Activated CD4-positive, alpha-beta T cell treated with anti-CD3 and anti-CD28 coated beads, Interleukin-2, Interleukin-6, amounts not matched to agents 100 ng/mL and 50 ng/mL, durations not matched to agents 16 hours and 8 hours (primary cell): Measurements from ENCODE around the gene ZNF525.
A peak's percentile ranks its signal among the peaks of the same experiment; 100 is the strongest.
"Not testable (repeated sequence)": the region's sequence is repeated elsewhere in the genome, so short reads cannot be mapped to it uniquely, and the experiment has no call there.

Experiments used
- DNase-seq: peaks from one replicate; pipeline ENCODE4 v3.0.0-alpha.2; 2020

Gene ZNF525

DNA sequence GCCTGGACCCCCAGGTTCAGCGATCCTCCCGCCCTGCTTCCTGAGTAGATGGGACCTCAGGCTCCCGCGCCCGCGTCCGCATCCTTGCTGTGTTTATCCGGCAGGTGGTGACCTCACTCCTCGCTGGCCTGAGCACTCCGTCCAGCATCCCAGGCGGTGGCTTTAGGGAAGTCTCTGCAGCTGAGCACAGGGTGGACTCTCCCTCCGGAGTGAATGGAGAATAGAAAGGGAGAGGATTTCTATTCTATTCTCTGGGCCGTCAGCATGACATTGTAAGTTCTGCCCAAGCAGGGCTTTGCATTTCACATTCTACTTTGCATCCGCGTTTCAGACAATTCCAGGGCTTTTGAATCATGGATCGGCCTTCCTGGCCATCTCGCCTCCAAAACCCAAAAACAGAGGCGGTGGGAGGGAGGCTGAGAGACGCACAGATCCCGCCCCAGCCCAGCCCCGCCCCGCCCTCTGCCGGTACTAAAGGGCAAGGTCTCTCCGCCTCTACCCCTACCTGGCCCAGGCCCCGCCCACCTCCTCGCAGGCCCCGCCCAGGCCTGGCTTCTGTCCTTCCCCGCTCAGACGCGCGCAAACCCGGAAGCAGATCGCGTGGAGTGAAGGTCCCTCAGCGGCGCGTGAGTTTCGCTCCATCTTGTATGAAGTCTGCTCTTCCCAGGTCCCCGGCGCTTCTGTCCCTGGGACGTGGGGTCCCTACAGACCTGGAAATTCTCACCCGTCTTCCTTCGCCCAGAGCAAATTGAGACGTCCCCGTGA, at the start of gene ZNF525:
ZNF525 (plus strand) TSS at position 572 of the 765 bp plus-strand sequence. CDS start 6,577 bp downstream, outside the sequence.
- peak; percentile 88 for DNase-seq

DNA sequence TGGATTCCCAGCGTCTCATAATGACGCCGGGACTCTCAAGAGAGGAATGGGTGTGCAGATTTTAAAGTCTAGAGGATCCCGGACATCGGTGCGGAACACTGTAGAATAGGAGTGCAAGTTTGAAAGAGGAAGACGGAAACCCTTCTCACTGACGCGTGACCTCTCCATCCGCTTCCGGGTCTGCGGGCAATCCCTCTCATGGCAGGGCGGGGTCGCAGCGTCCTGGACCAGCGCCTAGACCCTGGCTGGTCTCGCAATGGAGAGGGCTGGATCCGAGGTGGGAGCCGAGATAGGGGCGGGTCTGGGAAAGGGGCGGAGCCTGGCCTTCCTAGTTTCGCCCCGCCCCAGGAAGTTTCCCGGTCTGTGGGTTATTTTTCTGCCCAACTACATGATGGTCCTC, 36.5 kb upstream of the ZNF525 start:
- no peak for DNase-seq

DNA sequence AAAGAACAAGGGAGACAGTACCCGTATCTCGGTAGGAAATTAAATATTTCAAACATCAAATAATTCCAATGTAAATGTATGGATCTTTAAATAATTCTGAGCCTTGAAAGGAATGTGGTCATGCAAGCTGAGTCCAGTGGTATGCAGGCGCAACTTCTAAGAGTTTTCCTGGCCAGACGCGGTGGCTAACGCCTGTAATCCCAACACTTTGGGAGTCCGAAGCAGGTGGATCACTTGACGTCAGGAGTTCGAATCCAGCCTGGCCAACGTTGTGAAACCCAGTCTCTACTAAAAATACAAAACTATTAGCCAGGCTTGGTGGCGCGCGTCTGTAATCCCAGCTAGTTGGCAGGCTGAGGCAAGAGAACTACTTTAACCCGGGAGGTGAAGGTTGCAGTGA, 33.0 kb upstream of the ZNF525 start:
- no peak for DNase-seq

DNA sequence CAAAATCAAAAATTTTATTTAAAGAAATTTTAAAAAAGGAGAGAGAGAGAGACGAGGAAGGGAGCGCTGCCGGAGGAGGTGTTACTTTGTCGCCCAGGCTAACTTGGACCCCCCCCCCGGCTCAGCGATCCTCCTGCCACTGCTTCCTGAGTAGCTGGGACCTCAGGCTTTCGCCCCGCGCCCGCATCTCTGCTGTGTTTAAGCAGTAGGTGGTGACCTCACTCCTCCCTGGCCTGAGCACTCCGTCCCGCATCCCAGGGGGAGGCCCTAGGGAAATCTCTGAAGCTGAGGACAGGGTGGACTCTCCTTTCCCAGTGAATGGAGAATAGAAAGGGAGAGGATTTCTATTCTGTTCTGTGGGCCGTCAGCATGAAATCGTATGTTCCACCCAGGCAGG, 32.4 kb upstream of the ZNF525 start:
- DNase-seq: peak; percentile 2

DNA sequence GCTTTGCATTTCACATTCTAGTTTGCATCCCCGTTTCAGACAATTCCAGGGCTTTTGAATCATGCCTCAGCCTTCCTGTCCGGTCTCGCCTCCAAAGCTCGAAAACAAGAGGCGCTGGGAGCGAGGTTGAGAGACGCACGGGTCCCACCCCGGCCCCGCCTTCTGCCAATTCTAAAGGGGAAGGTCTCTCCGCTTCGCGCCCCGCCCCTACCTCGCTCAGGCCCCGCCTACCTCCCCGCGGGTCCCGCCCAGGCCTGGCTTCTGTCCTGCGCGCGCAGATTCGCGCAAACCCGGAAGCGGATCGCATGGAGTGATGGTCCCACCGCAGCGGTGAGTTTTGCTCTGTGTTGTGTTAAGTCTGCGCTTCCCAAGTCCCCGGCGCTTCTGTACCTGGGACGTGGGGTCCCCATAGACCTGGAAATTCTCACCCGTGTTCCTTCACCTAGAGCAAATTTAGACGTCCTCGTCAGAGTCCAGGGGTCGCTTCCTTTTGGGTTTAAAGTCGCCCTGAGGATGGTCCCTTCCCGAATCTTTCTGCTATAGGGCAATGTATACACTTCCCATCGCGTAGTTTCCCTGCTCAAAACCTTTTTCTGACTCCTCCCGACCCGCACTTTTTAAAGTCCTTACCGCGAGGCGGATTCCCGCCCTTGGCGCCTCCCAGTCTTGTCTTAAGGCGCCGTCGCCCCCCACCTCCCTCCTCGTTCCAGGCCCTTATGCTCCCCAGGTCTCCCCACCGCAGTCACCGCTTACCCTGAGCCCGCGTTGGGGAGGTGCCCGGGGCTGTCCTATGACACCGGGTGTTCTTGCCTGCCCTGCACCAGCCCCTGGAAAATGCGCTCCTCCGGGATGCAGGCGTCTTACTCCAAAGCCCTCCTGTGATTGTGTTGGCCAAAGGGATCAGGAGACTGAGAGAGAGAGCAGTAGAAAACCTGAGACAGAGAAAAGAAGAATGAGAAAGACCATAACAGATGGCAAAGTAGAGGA, 31.7 kb upstream of the ZNF525 start, which contains the start of gene ZNF845:
ZNF845 (plus strand) TSS at position 287 of the 987 bp plus-strand sequence. CDS start 7,559 bp downstream, outside the sequence.
- peak; percentile 94 for DNase-seq

DNA sequence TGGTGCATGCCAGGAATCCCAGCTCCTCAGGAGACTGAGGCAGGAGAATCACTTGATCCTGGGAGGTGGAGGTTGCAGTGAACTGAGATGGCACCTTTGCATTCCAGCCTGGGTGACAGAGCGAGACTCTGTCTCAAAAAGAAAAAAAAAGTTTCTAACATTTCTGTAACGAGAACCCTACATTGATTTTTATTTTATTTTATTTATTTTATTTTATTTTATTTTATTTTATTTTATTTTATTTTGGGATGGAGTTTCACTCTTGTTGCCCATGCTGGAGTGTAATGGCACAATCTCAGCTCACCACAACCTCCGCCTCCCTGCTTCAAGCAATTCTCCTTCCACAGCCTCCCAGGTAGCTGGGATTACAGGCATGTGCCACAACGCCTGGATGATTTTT, 21.1 kb upstream of the ZNF525 start:
- not testable (repeated sequence) for DNase-seq

DNA sequence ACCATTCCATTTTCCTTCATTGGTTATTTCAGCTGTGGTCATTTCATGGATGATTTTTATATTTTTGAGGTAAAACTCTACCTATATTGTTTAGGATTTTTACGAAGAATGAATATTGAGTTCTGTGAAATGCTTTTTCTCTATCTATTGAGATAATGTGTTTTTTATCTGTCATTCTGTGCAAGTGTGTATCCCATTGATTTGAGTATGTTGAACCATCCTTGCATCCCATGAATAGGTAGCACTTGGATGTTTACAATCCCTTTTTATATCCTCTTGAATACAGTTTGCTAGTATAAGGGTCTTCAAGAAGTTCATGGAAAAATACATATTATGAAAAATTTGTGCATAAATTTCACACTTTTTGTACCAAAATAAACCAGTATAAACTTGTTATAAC, 9.8 kb upstream of the ZNF525 start:
- DNase-seq: no peak

DNA sequence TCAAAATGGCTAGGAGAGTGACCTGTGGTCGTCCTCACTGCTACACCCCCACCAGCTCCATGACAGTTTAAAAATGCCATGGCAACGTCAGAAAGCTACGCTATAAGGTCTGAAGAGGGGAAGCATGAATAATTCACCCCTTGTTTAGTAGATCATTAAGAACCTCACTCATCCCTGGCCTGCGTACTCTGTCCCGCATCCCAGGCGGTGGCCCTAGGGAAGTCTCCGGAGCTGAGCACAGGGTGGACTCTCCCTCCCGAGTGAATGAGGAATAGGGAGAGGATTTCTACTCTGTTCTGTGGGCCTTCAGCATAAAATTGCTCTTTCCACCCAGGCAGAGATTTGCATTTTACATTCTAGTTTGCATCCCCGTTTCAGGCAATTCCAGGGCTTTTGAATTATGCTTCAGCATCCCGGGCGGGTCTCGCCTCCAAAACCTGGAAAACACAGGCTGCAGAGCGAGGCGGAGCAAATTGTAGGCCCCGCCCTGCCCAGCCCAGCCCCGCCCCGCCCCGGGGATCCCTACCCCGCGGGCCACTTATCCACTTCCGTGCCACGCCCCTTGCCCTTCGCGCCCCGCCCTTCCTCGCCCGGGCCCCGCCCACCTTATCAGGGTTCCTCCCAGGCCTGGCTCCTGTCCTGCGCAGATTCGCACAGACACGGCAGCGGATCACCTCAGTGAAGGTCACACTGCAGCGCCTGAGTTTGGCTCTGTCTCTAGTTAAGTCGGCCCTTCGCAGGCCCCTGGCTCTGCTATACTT, 7.5 kb upstream of the ZNF525 start:
- no peak for DNase-seq

DNA sequence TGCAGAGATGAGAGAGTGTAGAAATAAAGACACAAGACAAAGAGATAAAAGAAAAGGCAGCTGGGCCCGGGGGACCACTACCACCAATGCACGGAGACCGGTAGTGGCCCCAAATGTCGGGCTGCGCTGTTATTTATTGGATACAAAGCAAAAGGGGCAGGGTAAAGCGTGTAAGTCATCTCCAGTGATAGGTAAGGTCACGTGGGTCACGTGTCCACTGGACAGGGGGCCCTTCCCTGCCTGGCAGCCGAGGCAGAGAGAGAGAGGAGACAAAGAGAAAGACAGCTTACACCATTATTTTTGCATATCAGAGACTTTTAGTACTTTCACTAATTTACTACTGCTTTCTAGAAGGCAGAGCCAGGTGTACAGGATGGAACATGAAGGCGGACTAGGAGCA, 5.4 kb upstream of the ZNF525 start:
- not testable (repeated sequence) for DNase-seq

DNA sequence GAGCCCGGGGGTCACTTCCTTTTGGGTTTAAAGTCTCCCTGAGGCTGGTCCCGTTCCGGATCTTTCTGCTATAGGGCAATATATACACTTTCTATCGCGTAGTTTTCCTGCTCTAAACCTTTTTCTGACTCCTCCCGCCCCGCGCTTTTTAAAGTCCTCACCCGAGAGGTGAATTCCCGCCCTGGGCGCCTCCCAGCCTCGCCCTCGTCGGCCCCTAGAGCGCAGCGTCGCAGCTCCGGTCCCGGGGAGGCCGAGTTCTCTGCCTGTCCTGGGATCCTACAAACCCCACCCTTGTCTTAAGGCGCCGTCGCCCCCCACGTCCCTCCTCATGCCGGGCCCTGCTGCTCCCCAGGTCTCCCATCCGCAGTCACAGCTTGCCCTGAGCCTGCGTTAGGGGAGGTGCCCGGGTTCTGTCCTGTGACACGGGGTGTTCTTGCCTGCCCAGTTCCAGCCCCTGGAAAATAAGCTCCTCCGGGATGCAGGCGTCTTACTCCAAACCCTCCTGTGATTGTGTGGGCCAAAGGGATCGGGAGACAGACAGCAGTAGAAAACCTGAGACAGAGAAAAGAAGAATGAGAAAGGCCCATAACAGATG, 491 bp downstream of the ZNF525 start:
- DNase-seq: peak; percentile 17

DNA sequence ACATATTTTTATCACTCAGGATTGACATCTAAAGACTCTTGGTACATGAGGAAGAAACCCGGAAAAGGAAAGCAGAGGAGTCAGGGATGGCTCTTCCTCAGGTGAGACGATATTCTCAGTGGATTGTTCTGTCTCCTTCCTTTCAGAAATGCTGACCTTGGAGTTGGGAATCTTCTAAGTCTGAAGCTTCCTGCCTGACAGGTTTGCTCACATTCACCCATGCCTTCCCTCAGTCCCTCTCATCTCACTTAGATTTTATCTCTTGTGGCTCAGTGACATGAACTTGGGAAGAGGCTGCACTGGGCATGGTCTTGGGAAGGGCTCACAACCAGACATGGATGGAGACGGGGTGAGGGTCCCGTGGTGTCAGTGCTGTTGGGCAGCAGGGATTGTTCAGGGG, 6.7 kb downstream of the ZNF525 start:
- no peak for DNase-seq

DNA sequence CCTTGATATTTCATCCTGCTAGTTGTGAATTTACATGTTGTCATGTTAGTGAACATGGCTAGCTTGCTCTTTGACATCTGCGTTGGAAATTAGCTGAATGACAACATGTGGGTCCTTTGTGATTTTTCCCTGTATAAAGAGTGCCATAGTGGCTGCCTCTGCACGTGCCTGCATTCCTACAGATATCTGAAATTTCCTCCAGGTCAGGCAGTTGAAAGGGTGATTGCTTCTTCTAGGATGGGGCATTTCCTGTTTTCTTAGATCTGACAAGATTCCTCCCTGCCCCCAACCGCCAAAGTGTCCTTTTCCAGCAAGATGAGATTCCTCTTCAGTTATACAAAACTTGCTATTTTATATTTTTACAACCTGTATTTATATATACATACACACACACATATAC, 8.8 kb downstream of the ZNF525 start:
- no peak for DNase-seq

DNA sequence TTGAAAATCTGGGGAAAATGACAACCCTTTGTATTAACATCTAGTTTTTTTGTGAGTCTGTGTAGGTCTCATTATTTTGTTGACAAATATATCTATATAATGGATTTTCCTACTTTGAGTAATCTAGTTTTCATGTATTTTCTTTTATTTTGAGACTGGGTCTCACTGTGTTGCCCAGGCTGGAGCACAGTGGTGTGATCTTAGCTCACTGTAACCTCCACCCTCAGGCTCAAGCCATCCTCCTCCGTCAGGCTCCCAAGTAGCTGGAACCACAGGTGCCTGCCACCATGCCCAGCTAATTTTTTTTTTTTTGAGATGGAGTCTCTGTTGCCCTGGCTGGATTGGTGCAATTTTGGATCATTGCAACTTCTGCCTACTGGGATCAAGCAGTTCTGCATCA, 9.2 kb downstream of the ZNF525 start:
- no peak for DNase-seq

DNA sequence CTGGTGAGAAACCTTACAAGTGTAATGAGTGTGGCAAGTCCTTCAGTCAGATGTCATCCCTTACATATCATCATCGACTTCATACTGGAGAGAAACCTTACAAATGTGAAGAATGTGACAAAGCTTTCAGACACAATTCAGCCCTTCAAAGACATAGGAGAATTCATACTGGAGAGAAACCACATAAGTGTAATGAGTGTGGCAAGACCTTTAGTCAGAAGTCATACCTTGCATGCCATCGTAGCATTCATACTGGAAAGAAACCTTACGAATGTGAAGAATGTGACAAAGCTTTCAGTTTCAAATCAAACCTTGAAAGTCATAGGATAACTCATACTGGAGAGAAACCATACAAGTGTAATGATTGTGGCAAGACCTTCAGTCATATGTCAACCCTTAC, 15.9 kb downstream of the ZNF525 start:
- no peak for DNase-seq

DNA sequence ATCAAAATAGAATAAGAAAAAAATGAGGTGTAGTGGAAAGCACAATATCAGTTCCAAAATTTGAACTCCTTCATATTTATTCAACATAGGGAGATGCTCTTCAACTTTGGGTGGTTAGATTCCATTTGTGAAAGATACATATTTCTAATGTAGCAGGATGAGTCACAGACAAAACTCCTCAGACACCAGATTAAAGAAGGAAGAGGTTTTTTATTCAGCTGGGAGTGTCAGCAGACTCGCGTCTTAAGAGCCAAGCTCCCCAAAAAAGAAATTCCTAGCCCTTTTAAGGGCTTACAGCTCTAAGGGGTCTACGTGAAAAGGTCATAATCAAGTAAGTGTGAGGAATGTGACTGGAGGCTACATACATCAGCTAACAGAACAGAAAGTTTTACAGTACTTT, 22.7 kb downstream of the ZNF525 start:
- DNase-seq: no peak

DNA sequence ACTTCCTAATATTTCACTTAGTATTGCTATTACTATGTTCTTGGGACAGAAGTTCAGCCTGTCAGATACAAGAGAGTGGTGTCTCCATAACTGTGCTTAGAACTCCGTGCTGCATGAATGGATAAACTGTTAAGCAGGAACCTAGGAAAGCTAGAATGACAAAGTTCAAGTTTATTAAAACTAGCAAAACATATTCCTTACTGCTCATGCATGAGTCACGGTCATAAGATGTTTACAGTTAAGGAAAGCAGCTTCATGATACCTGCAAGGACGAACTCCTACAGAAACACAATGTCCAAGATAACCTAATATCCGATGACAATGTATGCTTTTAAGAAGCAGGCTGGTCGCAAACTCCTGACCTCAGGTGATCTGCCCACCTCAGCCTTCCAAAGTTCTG, 23.4 kb downstream of the ZNF525 start:
- no peak for DNase-seq

DNA sequence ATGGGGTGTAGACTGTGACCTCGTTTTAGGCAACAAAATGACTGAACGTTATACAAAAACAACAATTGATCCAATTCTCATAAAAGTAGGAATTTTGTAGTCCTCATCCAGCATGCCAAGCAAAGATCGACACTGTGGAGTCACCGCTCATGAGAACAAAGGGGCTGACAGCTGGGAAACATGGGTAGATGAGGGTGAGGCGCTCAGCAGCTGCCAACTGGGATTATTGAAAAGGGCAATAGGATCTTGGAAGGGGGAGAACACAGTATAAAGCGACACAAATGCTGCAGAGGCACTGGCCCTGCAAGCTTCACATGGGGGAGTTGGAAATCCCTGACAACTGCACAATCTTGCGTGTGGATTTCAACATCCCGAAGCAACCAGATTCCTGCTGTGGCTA, 24.1 kb downstream of the ZNF525 start:
- DNase-seq: no peak

DNA sequence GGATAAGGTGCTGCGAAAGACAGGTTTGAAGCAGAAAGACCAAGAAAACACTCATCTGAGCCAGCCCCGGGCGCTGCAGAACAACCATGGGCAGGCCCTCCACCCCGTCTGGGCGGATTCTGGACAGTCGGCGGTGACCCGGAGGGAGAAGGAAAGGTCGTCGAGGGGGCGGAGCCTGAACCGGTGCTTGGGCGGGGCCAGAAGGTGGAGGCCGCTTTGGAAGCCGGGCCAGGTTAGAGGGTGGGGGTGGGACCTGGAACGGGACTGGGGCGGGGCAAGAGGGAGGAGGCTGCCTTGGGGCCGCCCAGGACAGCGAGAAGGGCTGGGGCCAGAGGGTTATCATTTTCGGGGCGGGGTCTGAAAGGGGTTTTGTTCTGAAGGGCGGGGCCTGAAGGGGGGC, 24.5 kb downstream of the ZNF525 start:
- no peak for DNase-seq

DNA sequence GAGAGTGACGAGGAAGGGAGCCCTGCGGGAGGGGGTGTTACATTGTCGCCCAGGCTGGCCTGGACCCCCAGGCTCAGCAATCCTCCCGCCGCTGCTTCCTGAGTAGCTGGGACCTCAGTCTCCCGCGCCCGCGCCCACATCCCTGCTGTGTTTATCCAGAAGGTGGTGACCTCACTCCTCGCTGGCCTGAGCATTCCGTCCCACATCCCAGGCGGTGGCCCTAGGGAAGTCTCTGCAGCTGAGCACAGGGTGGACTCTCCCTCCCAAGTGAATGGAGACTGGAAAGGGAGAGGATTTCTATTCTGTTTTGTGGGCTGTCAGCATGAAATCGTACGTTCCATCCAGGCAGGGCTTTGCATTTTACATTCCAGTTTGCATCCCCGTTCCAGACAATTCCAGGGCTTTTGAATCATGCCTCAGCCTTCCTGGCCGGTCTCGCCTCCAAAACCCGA, 29.0 kb downstream of the ZNF525 start:
- DNase-seq: no peak

DNA sequence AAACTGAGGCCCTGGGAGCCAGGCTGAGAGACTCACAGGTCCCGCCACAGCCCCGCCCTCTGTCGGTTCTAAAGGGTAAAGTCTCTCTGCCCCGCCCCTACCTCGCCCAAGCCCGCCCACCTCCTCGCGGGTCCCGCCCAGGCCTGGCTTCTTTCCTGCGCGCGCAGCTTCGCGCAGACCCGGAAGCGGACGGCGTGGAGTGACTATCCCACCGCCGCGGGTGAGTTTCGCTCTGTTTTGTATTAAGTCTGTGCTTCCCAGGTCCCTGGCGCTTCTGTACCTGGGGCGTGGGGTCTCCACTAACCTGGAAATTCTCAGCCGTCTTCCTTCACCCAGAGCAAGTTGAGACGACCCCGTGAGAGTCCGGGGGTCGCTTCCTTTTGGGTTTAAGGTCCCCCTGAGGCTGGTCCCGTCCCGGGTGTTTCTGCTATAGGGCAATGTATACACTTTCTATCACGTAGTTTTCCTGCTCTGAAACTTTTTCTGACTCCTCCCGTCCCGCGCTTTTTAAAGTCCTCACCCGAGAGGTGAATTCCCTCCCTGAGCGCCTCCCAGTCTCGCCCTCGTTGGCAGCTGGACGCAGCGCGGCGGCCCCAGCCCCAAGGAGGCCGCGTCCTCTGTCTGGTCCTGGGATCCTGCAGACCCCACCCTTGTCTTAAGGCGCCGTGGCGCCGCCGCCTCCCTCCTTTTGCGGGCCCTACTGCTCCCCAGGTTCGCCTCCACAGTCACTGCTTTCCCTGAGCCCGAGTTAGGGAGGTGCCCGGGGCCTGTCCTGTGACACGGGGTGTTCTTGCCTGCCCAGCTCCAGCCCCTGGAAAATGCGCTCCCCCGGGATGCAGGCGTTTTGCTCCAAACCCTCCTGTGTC, 29.7 kb downstream of the ZNF525 start, which contains the start of gene ZNF765:
ZNF765 (plus strand) TSS at position 176 of the 866 bp plus-strand sequence. CDS start 2,867 bp downstream, outside the sequence.
- peak; percentile 95 for DNase-seq

DNA sequence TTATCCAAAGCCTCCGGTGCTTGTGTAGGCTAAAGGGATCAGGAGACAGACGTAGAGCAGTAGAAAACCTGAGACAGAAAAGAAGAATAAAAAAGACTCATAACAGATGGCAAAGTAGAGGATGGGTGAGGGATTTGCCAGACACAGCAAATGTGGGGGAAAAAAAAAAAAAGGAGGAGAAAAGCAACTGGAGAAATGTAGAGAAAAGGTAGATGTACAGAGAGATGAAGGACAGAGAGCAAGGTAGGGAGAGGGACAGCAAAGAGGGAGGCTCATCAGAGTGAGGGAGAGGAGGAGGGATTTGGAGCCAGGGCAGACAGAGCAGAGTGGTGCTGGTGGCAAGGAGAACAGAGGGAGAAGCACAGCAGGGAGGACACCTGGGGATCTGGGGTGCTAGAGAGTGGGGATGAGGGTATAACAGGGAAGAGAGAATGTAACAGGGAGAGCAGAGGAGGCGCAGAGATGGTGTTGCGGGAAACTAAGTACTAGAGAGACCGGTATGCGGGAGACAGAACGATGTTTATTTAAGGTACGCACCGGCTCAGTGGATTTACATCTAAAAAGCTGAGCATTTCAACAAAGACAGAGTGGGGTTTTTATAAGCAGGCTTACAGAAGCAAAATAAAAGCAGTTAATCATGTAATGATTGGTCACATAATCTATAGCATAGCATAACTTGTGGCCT, 30.5 kb downstream of the ZNF525 start:
- not testable (repeated sequence) for DNase-seq
